ENCODE data around the gene TRIM49B.
"Not testable (repeated sequence)": the region's sequence is repeated elsewhere in the genome, so short reads cannot be mapped to it uniquely, and the experiment has no call there.

The TRIM49B gene, protein sequence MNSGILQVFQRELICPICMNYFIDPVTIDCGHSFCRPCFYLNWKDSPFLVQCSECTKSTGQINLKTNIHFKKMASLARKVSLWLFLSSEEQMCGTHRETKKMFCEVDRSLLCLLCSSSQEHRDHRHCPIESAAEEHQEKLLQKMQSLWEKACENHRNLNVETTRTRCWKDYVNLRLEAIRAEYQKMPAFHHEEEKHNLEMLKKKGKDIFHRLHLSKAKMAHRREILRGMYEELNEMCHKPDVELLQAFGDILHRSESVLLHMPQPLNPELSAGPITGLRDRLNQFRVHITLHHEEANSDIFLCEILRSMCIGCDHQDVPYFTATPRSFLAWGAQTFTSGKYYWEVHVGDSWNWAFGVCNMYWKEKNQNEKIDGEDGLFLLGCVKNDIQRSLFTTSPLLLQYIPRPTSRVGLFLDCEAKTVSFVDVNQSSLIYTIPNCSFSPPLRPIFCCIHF

GRCh38 chr11:49028523-49028922 lies at the start of gene TRIM49B:
Gene TRIM49B, plus strand, starts transcription at chr11:49028823. Its CDS starts 2,777 bp downstream, at chr11:49031600.
- DNase-seq (ENCODE audit: low read depth, low spot score) = not testable (repeated sequence)

DNA sequence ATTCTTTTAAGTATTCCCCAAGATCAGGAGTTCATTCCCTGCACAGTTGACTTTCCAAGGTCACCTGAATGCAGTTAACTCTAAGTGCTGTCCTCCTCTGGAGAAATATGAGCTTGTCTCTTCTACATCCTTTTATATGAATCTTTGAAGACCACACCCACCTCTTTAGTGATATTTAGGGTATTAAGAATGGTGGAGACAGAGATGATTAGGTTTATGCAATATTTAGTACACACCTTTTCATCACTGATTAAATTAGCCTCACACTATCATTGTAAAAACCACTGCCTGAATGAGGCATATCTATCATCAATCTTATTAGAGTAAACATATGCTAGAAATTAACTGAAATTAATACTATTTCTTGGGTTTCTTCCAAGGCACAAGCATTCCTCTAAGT lies 44.8 kb upstream of the TRIM49B start, which contains the start of gene TRIM51G:
Gene TRIM51G, minus strand, starts transcription at position 101 of the 400 bp plus-strand sequence. CDS start 2,190 bp downstream, outside the sequence.
- DNase-seq (ENCODE audit: low read depth, low spot score) = not testable (repeated sequence)

GRCh38 chr11:49048229-49048628 lies 19.6 kb downstream of the TRIM49B start:
- DNase-seq (ENCODE audit: low read depth, low spot score) = peak; percentile 3

DNA sequence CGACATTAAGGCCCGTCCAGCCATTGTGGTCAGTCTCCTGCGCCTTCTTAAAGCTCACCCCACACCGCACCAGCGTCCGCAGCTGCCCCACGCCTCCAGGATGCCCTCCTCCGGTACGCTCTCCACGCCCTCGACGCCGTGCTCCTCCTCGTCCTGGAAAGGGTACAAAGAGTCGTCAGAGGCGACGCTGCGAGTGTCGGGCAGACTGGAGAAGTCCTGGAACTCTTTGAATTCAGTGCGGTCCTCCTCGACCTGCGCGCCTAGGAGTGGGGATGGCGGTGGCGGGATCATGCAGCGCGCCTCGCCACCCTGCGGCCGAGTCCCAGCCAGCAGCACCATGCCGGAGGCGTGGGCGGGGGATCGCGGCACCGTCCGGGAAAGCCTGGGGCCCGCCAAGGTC lies 21.2 kb downstream of the TRIM49B start:
- DNase-seq (ENCODE audit: low read depth, low spot score) = not testable (repeated sequence)

DNA sequence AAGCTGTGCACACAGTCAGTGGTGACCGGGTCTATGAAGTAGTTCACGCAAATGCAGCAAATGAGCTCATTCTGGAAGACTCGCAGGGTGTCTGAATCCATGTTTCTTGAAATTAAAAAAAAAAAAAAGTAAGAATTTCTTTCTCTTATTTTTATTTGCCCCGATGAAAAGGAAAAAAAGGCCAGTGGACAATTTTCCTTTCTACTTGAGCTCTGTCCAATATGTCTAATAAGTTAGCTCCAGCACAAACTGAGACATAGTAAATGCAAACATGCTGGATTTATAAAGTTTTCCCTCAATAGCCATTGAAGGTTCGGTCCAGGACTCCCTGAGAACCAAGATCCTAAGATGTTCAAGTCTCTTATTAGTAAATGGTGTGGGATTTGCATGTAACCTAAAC lies 30.4 kb downstream of the TRIM49B start, which contains the start of gene TRIM64C:
Gene TRIM64C, minus strand, starts transcription at position 101 of the 400 bp plus-strand sequence. Its CDS starts 0 bp downstream, at position 101.
- not testable (repeated sequence) for DNase-seq (ENCODE audit: low read depth, low spot score)

DNA sequence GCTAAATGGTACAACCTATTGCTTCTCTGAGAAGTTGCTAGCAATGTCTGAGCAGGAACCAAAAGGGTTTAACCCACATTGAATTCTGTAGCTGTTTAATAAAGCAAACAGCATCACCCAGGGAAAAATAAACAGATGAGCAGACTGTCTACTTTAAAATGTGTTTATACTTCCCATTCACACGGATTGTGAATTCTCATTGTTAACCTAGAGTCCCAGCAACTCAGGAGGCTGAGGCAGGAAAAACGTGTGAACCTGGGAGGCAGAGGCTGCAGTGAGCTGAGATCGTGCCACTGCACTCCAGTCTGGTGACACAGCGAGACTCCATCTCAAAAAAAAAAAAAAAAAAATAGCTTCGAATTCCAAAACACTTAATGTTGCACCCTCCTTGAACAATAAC lies 41.3 kb downstream of the TRIM49B start:
- not testable (repeated sequence) for DNase-seq (ENCODE audit: low read depth, low spot score)

All from astrocyte of the hippocampus (primary cell).